Loucy (cell line): ENCODE measurements around the gene CYSTM1.

ENCODE experiments used
- H2AFZ ChIP-seq: fragments of 200-600 bp; sonication (generic); 2 replicates; pipeline ENCODE4 v1.6.0; 2016; ENCODE audit warnings: antibody characterized with exemption, mild to moderate bottlenecking, low read length, moderate library complexity
- H3F3A ChIP-seq: fragments of 200-600 bp; 2 replicates; pipeline ENCODE4 v1.6.0; 2016; ENCODE audit warnings: antibody characterized with exemption, low read depth, mild to moderate bottlenecking
- H3K27me3 ChIP-seq: fragments of 200-600 bp; sonication (generic); 2 replicates; pipeline ENCODE4 v1.6.1; 2014; ENCODE audit warnings: low read length, mild to moderate bottlenecking; ENCODE audit not compliant: insufficient read depth, poor library complexity, severe bottlenecking
- H3K36me3 ChIP-seq: fragments of 200-600 bp; sonication (generic); 2 replicates; pipeline ENCODE4 v1.6.1; 2016; ENCODE audit warnings: low read length; ENCODE audit not compliant: insufficient read depth
- H3K4me1 ChIP-seq: fragments of 200-600 bp; sonication (generic); 2 replicates; pipeline ENCODE4 v1.5.1; 2014; ENCODE audit warnings: low read length, mild to moderate bottlenecking; ENCODE audit not compliant: insufficient read depth, poor library complexity, severe bottlenecking
- H3K4me2 ChIP-seq: fragments of 200-600 bp; sonication (generic); 2 replicates; pipeline ENCODE4 v1.6.0; 2014; ENCODE audit warnings: antibody characterized with exemption, low read length, low read depth, mild to moderate bottlenecking; ENCODE audit not compliant: poor library complexity, severe bottlenecking
- H3K4me3 ChIP-seq: fragments of 200-600 bp; sonication (generic); 2 replicates; pipeline ENCODE4 v1.5.1; 2014; ENCODE audit warnings: low read length, mild to moderate bottlenecking, mixed read lengths; ENCODE audit not compliant: poor library complexity, severe bottlenecking
- H3K79me2 ChIP-seq: fragments of 200-600 bp; sonication (generic); 2 replicates; pipeline ENCODE4 v1.6.1; 2014; ENCODE audit warnings: low read length; ENCODE audit not compliant: insufficient read depth
- H3K9ac ChIP-seq: fragments of 200-600 bp; sonication (generic); 2 replicates; pipeline ENCODE4 v1.6.0; 2014; ENCODE audit warnings: mild to moderate bottlenecking, low read depth, low read length, moderate library complexity; ENCODE audit not compliant: poor library complexity, severe bottlenecking
- H3K9me2 ChIP-seq: fragments of 200-600 bp; sonication (generic); replicated peaks from 2 replicates; pipeline ENCODE4 v1.6.1; 2016; ENCODE audit warnings: low read depth, low read length, mixed read lengths
- H3K9me3 ChIP-seq: fragments of 200-600 bp; sonication (generic); 2 replicates; pipeline ENCODE4 v1.6.1; 2014; ENCODE audit warnings: mild to moderate bottlenecking, antibody characterized with exemption, low read length, low read depth; ENCODE audit not compliant: insufficient read depth
- H4K20me1 ChIP-seq: fragments of 200-600 bp; sonication (generic); 2 replicates; pipeline ENCODE4 v1.6.0; 2014; ENCODE audit warnings: antibody characterized with exemption, low read length, mild to moderate bottlenecking; ENCODE audit not compliant: insufficient read depth, poor library complexity, severe bottlenecking
- EZH2phosphoT487 ChIP-seq: fragments of 200-600 bp; IDR thresholded peaks from 2 replicates; pipeline ENCODE4 v1.6.1; 2018; ENCODE audit warnings: antibody characterized with exemption, mild to moderate bottlenecking, moderate library complexity, borderline replicate concordance
- TF ChIP-seq, protein P1 (sequence below): fragments of 200-600 bp; sonication (generic); conservative IDR thresholded peaks from 2 replicates; pipeline ENCODE4 v1.5.1; 2014; ENCODE audit warnings: mild to moderate bottlenecking, antibody characterized with exemption, low read length

Gene CYSTM1

DNA sequence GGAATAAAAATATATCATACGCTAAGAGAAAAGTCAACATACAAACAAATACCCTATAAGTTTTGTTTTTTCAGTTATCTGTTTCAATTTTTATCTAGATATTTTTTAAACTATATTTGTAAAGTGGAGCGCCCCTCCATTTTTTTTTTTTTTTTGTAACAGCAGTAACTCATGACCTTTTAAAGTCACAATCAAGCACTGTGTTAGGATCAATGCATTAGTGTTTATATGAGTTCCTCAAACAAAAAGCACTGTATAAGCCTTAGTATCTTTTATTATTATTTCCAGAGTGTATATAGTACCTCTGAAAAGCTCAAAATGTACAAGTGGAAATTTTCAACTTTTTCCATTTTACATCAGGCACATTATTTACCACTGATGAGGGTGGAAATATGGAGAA, 107.3 kb downstream of the CYSTM1 start:
- Histone ChIP-seq H4K20me1 (peaks cover 11% of the 10 kb centered on the region), H3K4me3 (no peak overlapping the region), H3K36me3 (peaks cover 9% of the 10 kb centered on the region; the same call in 1 of the 2 replicates), H2AFZ (no peak overlapping the region), H3K4me2 (no peak overlapping the region), H3K4me1 (peaks cover 3% of the 10 kb centered on the region), H3K9me3 (no peaks in the 10 kb centered on the region), H3K9me2 (no peaks in the 10 kb centered on the region), H3F3A (no peaks in the 10 kb centered on the region), H3K9ac (no peak overlapping the region), H3K27me3 (no peaks in the 10 kb centered on the region), H3K79me2 (peaks cover 32% of the 10 kb centered on the region)
- TF ChIP-seq, protein P1, sequence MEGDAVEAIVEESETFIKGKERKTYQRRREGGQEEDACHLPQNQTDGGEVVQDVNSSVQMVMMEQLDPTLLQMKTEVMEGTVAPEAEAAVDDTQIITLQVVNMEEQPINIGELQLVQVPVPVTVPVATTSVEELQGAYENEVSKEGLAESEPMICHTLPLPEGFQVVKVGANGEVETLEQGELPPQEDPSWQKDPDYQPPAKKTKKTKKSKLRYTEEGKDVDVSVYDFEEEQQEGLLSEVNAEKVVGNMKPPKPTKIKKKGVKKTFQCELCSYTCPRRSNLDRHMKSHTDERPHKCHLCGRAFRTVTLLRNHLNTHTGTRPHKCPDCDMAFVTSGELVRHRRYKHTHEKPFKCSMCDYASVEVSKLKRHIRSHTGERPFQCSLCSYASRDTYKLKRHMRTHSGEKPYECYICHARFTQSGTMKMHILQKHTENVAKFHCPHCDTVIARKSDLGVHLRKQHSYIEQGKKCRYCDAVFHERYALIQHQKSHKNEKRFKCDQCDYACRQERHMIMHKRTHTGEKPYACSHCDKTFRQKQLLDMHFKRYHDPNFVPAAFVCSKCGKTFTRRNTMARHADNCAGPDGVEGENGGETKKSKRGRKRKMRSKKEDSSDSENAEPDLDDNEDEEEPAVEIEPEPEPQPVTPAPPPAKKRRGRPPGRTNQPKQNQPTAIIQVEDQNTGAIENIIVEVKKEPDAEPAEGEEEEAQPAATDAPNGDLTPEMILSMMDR, result no peak
- no peak for TF ChIP-seq EZH2phosphoT487

DNA sequence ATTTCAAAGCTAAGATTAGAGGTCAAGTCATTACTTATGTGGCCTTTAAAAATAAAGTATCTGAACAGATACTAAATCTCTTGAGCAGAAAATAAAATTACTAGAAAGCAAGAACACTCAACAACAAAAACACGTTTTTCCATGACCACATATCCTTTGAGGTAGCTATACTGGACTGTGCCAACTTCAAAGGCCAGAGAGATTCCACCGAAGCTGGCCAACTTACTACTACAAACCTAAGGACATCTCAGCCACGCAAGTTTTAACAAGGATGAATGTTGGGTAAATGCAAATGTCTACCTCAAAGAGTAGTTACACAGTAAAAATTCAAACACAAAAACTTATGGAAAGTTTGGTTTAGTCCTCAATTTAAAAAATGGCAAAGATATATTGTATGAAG, 109.0 kb downstream of the CYSTM1 start:
- Histone ChIP-seq H3K9ac (no peak overlapping the region), H3K9me2 (no peaks in the 10 kb centered on the region), H3K79me2 (peaks cover 48% of the 10 kb centered on the region), H3K27me3 (no peaks in the 10 kb centered on the region), H4K20me1 (peaks cover 11% of the 10 kb centered on the region), H3K4me3 (no peak overlapping the region), H3K9me3 (no peaks in the 10 kb centered on the region), H3K4me1 (peaks cover 3% of the 10 kb centered on the region), H2AFZ (no peak overlapping the region), H3K36me3 (peaks cover 5% of the 10 kb centered on the region; the same call in 1 of the 2 replicates), H3F3A (no peaks in the 10 kb centered on the region), H3K4me2 (no peak overlapping the region)
- TF ChIP-seq EZH2phosphoT487, result no peak
- TF ChIP-seq, protein P1, result no peak

DNA sequence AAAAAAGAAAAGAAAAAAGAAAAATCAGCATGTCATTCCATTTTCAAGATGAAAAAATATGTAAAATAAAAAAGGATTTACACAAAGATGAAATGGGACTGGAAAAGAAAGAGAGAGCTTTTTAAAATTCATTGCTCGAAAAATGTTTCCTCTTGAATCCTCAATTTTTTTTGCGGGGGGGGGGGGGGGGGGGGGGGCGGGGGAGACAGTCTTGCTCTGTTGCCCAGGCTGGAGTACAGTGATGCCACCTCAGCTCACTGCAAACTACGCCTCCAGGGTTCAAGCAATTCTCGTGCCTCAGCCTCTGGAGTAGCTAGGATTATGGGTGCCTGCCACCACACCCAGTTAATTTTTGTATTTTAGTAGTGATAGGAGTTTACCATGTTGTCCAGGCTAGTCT, 111.4 kb downstream of the CYSTM1 start:
- no peak overlapping the region for H3K4me2 ChIP-seq
- H3K9ac ChIP-seq, result no peak overlapping the region
- peaks cover 17% of the 10 kb centered on the region for H4K20me1 ChIP-seq
- TF ChIP-seq, protein P1, result no peak
- TF ChIP-seq EZH2phosphoT487, result no peak
- H3K36me3 ChIP-seq, result no peaks in the 10 kb centered on the region
- H3K79me2 ChIP-seq, result peaks cover 72% of the 10 kb centered on the region
- H3K9me2 ChIP-seq, result no peaks in the 10 kb centered on the region
- peaks cover 3% of the 10 kb centered on the region for H3K4me1 ChIP-seq
- H3K27me3 ChIP-seq, result no peaks in the 10 kb centered on the region
- no peak overlapping the region for H2AFZ ChIP-seq
- H3K4me3 ChIP-seq, result no peak overlapping the region
- H3K9me3 ChIP-seq, result no peaks in the 10 kb centered on the region
- no peaks in the 10 kb centered on the region for H3F3A ChIP-seq
